Articular chondrocyte of knee joint (primary cell): ENCODE measurements around the gene ZNF845. TPM values are rescaled to one million over a fixed set of nuclear protein-coding genes. Genes with fewer than 3 reads are reported as not detected.

Source experiments
- total RNA-seq: library from RNA; depleted of rRNA; stranded (reverse); fragments of >200 nt; gene quantifications from 2 replicates; pipeline ENCODE4 v1.2.3, GENCODE V29; 2012

Gene ZNF845
- total RNA-seq = 9.0 and 11.1 TPM in 2 replicates

GRCh38 chr19:53333463-53334449, at the start of gene ZNF845:
ZNF845 (plus strand) TSS chr19:53333749; CDS start chr19:53341308, 7,559 bp downstream.

DNA sequence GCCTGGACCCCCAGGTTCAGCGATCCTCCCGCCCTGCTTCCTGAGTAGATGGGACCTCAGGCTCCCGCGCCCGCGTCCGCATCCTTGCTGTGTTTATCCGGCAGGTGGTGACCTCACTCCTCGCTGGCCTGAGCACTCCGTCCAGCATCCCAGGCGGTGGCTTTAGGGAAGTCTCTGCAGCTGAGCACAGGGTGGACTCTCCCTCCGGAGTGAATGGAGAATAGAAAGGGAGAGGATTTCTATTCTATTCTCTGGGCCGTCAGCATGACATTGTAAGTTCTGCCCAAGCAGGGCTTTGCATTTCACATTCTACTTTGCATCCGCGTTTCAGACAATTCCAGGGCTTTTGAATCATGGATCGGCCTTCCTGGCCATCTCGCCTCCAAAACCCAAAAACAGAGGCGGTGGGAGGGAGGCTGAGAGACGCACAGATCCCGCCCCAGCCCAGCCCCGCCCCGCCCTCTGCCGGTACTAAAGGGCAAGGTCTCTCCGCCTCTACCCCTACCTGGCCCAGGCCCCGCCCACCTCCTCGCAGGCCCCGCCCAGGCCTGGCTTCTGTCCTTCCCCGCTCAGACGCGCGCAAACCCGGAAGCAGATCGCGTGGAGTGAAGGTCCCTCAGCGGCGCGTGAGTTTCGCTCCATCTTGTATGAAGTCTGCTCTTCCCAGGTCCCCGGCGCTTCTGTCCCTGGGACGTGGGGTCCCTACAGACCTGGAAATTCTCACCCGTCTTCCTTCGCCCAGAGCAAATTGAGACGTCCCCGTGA, 31.8 kb downstream of the ZNF845 start, which contains the start of gene ZNF525:
Gene ZNF525 (plus strand): TSS at position 572 of the 765 bp plus-strand sequence. CDS start 6,577 bp downstream, outside the sequence.

GRCh38 chr19:53394974-53395839, 61.7 kb downstream of the ZNF845 start, which contains the start of gene ZNF765:
ZNF765 (plus strand) TSS chr19:53395149; CDS start chr19:53398016, 2,867 bp downstream.

Other genes with a start within 250 kb of the ZNF845 start
- gene ZNF160, start 230.3 kb upstream of the ZNF845 start, total RNA-seq = 47.6 and 59.7 TPM in 2 replicates
- gene ZNF415, start 200.8 kb upstream of the ZNF845 start, total RNA-seq = 10.1 and 18.5 TPM in 2 replicates
- gene ZNF347, start 174.7 kb upstream of the ZNF845 start, total RNA-seq = 11.0 and 12.0 TPM in 2 replicates
- gene ZNF665, start 140.4 kb upstream of the ZNF845 start, total RNA-seq = 3.0 and 6.5 TPM in 2 replicates
- 19.9 and 22.5 TPM in 2 replicates for gene ZNF677, start 78.9 kb upstream of the ZNF845 start, total RNA-seq
- not detected in 2 replicates for gene VN1R2, start 75.5 kb upstream of the ZNF845 start, total RNA-seq
- gene VN1R4, start 66.0 kb upstream of the ZNF845 start, total RNA-seq = not detected in 2 replicates
- 6.4 and 9.1 TPM in 2 replicates for gene ZNF525, start 32.0 kb downstream of the ZNF845 start, total RNA-seq
- gene ZNF765, start 61.4 kb downstream of the ZNF845 start, total RNA-seq = 12.8 and 14.9 TPM in 2 replicates
- 12.9 and 16.6 TPM in 2 replicates for gene ZNF761, start 98.2 kb downstream of the ZNF845 start, total RNA-seq
- gene ZNF813, start 134.0 kb downstream of the ZNF845 start, total RNA-seq = 4.4 and 4.9 TPM in 2 replicates
- 19.5 and 26.8 TPM in 2 replicates for gene ZNF331, start 204.4 kb downstream of the ZNF845 start, total RNA-seq